Dedifferentiated amniotic fluid mesenchymal stem cell (primary cell): ENCODE measurements around the gene E2F6.
"Not testable (repeated sequence)": the region's sequence is repeated elsewhere in the genome, so short reads cannot be mapped to it uniquely, and the experiment has no call there.

ENCODE experiments used
- DNase-seq: peaks from one replicate; pipeline ENCODE4 v3.0.0-alpha.2; 2016; ENCODE audit errors: extremely low spot score

E2F6 gene

DNA sequence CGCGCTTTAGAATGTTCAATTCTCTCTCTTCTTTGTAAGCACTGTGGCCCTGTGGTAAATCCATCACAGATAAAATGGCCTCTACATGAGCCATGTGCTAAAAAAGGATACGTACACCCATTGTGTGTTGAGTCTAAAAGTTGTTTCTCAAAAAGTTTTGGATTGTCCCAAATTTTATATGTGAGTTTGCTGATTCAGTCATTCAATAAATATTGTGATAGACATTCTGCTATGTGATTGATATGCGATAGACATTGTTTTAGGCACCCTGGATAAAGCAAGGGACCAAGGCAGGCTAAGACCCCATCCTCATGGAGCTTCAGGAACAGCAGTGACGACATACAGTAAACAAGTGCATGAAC lies 53.5 kb downstream of the E2F6 start:
- no peak for DNase-seq

DNA sequence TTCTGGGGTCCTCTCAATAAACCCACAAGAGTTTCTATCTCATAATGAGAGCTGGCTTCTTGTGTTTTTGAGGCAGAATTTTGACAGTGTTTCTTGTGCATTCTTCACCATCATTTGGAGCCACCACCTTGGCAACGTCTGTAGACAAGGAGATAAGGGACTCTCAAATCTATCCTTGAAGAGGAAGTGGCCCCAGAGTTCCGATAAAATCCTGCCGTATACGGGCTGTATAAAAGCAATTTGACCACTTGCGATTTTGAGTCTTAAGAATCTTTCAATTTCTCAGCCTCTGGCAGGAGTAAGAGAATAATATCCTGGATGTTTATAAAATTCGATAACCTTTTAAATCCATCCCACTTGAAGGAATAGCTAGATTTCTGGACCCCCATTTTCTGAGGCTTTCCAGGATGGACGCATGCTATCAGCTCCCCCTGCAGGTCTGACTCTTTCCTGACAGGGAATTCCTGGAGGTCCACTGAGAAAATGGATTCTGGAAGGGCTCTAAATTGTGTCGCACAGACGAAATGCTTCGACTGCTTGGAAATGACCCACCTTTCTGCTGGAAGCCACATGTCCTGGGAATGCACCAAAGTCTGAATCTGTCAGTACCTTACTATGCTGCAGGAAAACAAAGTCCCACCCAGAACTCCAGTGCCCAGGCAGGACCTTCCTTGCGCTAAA lies 54.1 kb downstream of the E2F6 start:
- DNase-seq, result peak; percentile 60

DNA sequence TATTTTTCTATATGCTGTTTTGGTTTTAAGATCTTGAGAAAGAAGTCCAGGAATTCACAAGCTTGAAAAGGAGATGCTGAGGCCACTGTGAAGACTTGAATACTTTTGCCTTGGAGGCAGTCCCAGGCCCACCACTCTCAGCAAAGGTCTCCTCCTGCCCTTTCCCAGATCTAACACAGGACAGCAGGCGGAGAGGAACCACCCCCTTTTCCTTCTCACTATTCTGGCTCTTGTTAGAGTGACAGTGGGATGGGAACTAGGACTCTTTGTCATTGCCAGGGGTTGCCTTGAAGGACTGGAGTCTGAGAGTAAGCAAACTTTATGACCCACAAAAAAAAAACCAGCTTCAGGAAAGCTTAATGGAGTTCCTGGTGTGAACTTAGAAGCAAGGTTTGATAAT lies 54.7 kb downstream of the E2F6 start:
- DNase-seq, result no peak

DNA sequence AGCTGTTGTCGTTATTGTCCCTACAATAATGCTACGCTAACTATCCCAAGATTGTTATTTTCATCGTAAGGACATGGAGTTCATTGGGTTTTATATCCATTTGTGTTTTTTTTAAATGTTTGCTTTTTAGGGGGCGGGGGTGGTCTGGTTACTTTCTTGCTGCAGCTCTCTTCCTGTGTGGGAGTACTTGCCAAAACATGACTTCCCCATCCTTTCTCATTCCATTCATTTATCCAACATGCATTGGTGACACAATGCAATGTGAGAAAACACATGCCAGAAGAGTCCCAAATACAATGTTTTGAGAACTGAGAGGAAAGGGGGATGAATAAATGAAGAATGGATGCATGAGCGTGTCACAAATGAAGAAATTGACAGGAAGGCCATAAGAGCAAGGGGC lies 55.9 kb downstream of the E2F6 start:
- no peak for DNase-seq

DNA sequence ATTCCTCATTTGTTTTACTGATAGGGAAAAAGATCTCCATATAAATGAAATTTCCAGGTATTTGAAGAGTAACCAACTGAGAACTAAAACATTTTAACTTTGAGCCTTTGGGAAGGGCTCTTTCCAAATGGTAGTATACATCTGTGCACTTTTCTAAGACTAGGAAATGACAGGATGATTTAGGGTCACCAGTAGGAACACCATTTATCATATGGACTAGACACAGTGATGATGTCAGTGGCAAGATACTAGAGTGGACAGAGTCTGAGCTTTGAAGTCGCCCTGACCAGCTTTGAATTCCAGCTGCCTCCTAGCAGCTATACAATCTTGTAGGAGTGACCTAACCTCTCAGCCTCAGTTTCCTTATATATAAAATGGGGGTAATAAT lies 56.4 kb downstream of the E2F6 start:
- no peak for DNase-seq

DNA sequence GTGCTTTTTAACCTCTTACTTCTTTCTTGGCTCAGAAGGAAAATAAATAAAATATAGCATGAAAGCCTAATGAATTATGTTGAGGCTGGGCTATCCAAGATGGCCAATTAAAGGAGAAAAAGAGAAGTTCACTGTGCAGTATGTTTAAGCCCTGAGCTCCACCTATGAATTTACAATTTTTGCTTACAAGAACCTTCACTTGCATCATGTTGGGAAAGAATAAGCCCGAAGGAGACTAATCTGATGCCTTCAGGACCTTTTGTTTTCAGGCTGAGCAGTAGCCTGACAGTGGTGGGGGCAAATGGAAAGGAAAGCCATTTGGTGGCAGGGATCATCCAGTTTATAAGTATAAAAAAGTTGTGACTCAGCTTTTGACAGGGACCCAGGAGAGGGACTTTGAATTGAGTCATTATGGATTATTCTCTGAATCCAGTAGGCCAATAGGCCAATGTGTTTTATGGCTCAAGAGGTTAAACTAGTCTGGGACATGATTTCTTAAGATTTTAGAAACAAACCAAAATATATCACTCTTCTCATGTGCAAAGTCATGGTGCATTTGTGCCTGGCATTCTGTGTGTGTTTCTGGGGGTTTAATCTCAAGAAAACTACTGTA lies 56.9 kb downstream of the E2F6 start:
- no peak for DNase-seq

DNA sequence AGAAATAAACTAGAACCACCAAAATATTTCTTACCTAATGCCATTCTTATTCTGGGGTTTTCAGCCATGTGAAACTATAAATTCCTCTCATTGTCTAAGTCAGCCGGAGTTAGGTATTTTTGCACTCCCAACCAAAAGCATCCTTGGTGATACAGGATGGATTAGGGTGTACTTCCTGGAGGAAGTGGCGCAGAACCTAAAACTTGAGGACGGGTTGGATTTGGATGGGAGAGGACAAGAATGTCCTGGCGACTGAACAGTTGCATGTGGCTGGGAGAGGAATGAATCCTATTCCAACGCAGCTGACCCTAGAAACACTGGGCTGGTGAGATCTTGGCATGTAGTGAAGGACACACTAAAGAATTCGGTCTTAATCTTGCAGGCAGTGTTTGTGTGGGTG lies 58.5 kb downstream of the E2F6 start:
- no peak for DNase-seq

DNA sequence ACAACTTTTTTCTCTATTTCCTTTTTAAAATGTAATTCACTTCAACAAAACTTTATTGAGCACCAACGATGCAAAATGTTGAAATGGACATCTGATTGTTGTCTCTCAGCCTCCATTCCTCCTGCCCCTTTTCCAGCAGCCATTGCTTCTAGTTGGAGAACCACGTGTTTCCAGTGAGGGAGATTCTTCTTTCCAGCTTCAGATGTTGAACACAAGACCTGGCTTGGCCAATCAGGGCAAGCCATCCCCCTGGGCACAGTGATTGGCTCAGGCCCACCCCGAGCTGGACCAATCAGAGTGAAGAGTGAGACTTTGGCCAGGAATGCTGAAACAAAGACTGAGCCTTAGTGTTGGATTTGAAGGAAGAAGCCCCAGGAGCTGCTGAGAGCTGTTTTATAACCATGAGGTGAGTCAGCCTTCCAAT lies 59.0 kb downstream of the E2F6 start:
- peak; percentile 74 for DNase-seq

DNA sequence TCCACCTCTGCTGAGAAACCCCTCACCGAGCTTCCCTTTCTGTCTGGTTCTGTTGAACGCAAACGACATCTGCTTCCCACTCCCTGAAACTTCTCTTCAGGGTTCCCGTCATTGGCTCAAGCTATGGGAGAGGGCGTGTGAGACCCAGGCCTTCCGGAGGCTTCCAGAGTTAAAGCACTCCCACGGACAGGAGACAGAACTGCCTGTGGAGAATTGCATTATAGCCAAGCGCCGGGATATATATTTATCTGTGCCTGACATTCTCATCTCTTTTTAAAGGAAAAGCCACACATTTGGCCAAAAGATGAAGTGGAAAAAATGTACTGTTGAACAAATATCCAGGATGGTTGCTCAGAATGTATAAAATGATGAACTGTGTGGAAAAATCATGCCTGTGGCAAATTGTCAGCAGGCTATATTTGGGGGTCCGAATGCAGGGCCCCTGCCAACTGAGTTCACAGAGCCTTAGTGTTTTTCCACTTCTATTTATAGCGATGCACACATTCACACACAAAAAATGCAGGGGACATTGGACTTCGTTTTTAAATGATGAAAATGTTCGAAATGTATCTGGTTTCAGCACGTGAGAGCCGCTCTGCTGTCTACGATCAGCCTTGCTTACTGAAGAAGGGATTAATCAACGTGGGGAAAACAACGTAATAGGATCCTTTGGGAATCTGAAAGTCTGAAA lies 59.5 kb downstream of the E2F6 start:
- DNase-seq, result peak; percentile 83

DNA sequence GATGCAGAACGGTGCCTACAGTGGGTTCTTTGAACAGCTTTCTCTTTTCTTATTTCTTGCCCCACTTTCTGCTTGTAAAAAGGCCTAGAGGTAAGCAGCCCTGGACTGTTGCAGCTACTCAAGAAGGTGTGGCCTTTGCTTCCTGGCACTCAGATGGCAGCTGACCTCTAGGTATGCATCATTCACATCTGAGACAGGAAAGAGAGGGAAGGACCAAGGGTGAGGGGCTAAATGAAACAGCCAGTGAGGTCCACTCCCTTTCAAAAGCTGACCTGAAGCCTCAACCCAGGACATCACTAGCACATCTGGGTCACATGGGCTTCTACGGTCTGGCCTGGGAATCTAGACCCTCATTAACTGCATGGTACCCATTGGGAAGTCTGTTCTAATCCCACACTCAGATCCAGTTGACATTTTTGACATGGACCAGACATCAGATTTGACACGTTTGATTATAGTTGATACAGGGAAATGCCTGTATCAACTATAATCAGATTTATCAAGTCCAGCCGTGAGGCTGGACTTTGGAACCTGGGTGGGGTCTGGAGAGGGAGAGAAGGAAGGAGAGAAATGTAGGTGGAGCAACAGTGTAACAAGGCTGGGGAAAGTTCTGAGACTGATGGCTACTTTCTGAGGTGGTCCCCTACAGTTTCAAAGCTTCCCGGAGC lies 60.2 kb downstream of the E2F6 start:
- no peak for DNase-seq

DNA sequence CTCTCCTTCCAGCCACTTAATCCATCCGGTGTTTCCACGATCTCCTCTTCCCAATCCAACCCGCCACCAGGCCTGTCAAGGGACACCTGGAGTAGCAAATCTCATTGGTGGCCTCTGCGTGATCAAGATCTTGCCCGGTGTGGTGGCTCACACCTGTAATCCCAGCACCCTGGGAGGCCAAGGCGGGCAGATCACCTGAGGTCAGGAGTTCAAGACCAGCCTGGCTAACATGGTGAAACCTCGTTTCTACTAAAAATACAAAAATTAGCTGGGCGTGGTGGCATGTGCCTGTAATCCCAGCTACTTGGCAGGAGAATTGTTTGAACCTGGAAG lies 60.9 kb downstream of the E2F6 start:
- not testable (repeated sequence) for DNase-seq

DNA sequence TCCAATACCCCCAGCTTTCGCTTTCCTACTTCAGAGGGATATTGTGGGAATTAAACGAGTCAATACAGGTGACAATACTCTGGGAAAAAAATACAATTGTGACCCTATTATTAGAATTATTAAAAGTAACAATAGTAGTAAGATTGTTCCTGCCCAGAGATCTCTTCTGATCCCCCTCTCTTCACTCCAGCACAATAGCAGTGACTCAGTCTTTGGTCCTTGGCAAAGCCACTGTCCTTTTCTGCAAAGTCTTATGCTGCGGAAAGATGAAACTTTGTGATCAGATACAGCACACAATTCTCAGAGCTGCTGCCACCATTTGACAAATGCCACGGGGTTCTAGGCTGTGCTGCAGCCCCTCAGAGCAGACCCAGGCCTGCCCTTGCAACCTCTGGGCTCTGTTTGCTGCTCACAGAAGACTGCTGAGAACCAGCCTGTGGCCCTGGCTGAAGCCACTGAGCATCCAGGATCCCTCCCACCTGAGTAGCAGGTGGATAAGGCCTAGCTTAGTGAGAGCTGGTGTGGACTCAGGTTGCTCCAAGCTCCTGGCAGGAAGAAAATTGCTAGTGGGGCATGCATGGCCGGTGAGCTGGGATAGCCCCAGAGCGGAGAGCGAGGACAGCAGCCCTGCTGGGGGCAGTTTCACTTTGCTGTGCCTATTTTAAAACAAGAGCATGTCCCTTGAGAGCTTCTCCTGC lies 61.4 kb downstream of the E2F6 start:
- DNase-seq, result no peak

DNA sequence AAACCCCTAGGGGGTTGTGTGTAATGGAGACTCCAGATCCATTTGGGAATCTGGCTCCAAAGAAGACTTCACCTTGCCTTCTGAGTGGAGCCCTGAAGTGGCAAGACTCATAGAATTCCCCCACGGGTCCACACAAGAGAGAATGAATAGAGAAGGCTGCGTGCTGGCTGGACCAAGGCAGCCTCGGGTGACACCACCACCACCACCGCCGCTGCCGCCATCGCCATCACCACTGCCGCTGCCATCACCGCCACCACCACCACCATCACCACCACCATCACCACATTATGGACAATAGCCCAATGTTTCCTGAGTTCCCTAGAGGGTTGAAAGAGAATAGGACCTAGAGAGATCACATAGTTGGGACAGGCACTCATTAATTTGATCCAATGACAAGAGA lies 63.5 kb downstream of the E2F6 start:
- no peak for DNase-seq

DNA sequence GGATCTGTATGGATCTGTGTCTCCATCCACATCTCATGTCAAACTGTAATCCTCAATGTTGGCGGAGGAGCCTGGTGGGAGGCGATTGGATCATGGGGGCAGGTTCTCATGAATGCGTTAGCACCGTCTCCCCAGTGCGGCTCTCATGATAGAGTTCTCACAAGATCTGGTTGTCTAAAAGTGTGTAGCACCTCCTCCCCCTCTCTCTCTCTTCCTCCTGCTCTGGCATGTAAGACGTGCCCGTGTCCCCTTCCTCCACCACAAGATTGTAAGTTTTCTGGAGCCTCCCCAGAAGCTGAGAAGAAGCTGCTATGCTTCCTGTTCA lies 66.6 kb downstream of the E2F6 start:
- no peak for DNase-seq

DNA sequence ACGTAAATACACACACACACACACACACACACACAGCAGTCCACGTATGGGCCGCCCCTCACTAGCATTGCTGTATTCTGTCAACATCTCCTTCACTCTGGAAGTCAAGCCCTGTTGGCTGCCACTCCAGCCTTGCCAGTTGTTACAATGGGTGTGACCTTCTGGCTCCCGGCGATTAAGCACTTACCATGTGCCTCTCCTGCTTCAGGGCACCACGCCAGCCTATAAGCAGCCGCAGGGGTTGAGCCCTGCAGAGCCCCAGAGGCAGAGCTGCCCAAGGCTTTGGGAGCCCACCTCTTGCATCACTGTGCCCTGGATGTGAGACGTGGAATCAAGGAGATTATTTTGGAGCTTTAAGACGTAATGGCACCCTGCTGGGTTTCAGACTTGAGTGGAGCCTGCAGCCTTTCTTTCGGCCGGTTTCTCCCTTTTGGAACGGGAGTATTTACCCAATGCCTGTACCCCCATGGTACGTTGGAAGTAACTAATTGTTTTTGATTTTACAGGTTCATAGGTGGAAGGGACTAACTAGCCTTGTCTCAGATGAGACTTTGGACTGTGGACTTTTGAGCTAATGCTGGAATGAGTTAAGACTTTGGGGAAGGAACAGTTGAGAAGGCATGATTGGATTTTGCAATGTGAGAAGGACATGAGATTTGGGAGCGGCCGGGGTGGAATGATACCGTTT lies 67.1 kb downstream of the E2F6 start:
- no peak for DNase-seq

DNA sequence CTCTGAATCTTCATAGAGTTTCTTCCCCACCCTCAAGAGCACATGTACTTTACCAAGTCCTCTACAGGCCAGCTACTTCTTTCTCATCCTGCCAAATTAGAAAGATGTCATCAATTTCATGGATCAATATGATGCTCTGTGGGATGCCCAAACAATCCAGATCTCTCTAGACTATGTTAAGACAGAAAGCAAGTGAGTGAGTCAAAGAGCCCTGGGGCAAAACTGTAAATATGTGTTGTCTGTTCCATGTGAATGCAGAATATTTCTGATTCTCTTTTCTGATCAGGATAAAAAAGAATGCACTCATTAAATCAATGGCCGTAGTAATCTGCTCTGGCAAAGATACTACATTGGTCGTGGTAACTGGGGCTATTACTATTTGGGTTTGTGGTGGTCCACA lies 68.4 kb downstream of the E2F6 start:
- DNase-seq, result peak; percentile 56

DNA sequence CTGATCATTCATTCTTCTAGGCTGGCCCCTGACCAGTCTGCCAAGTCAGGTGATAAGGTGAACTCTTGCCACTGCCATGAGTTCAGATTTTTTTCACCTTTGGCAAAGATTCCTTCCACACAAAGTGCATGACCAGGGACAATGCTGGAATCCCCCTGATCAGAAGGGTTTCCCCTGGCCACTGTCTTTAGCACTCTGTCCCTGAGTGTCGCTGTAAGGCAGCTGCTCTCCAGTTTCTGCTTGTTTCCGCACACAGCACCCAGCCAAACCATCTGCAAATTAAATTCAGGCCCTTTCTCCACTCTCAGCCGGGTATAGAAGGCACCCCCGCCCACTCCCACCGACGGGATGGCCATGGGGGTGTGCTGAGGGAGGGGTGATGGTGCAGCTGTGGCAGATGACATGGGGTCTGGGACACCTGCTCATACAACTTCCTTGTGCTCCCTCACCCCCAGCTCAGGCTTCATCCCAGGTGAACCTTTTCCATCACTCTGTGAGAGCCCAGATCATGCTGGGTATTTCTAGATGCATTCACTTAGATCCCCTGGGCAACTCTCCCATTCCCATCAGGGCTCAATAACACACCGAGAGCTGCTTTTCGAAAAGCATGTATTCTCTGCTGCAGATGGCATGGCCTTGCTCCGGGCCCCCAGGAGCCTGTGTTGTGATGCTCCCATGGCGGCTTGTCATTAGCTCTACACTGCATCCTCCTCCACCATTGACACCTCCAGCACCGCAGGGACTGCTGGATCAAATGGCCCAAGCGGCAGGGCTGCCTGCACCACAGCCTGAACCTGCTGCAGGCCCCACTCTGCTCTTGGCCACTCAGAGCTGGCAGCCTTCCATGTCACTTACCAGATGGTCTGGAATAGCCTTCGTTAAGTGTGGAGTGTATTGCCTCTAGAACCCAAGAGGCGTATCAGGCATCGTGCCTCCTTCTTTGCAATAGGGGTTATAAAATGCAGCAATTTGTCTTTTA lies 69.2 kb downstream of the E2F6 start:
- no peak for DNase-seq

DNA sequence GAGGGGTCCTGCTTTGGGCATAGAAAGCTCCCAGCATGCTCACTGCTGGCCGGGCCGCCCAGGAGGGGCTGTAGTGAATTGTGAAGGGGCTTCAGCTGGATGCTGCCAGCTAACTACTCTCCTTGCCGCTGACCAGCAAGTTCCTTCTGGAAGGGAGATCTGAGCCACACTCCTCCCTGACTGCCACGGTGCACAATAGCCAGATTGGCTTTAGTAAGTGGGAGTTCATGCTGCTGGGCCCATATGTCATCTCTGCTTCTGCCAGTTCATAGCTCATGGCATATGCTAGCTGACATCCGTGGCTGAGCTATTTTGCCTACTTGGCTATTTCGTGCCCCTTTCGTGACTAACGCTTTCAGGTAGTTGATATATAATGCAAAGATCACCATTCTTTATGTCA lies 69.9 kb downstream of the E2F6 start:
- no peak for DNase-seq

DNA sequence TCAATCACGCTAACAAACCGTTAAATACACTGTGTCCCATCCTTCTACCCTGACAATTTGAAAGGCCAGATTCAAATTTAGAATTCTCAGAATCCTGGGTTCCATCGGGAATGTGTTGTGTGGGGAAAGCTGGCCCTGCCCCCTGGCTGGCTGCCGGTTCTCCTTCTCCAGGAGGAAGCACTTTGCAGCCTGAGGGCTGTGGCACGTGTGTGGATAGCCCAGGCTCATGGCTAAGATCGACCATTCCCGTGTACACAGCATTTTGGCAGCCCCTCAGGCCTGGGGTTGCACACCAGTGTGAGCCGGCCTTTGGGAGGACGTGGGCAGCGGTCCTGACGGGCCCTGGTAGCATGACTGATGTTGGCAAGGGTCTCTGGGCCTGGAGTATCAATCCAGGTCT lies 70.6 kb downstream of the E2F6 start:
- DNase-seq, result no peak
